ENCODE measurements around the gene PSG1. TPM values are rescaled to one million over a fixed set of nuclear protein-coding genes. Genes with fewer than 3 reads are reported as not detected.
"Not testable (repeated sequence)": the region's sequence is repeated elsewhere in the genome, so short reads cannot be mapped to it uniquely, and the experiment has no call there.

Gene PSG1
- polyA plus RNA-seq, 2 donors: not detected

DNA sequence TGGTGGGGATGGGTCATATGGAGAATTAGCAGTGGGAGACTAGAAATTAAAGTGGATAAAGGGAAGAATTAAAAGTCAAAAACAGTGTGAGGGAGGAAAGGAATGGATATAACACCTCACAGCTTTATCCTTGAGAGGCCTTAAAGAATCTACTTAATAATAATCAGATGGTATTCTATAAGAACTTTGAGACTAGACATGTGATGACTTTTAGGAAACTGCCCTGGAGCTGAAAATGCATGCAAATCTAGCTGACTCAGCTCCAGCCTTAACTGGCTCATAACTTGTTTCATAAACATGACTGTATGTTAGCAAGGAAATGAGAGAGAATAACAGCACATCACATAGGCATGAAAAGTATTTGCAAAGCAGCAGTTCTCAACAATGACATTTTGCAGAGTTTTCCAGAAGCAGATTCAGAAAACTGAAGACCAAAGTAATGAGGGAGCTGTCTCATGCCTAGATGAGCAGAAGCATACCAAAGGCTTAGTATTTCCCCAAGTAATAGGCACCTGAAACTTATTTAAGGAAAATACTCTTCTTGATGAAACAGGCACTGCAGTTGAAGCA lies 8.4 kb upstream of the PSG1 start:
- H3K36me3 ChIP-seq (ENCODE audit: control insufficient read depth in 2 of 2, insufficient read depth in 2 of 2, low read length in 1 of 2); H3K27ac ChIP-seq (ENCODE audit: low read depth in 2 of 2, low read length in 1 of 2); H3K27me3 ChIP-seq (ENCODE audit: control insufficient read depth in 1 of 2, insufficient read depth in 2 of 2, low read length in 2 of 2); H3K4me1 ChIP-seq (ENCODE audit: control insufficient read depth in 2 of 2, insufficient read depth in 2 of 2, low read length in 1 of 2); H3K9me3 ChIP-seq (ENCODE audit: control insufficient read depth in 2 of 2, insufficient read depth in 1 of 2, low read depth in 1 of 2, low read length in 1 of 2); H3K4me3 ChIP-seq (ENCODE audit: low read depth in 1 of 2, low read length in 2 of 2): not testable (repeated sequence)

- not testable (repeated sequence) for H3K27ac ChIP-seq (ENCODE audit: low read depth in 2 of 2, low read length in 1 of 2); H3K27me3 ChIP-seq (ENCODE audit: control insufficient read depth in 1 of 2, insufficient read depth in 2 of 2, low read length in 2 of 2); H3K4me1 ChIP-seq (ENCODE audit: control insufficient read depth in 2 of 2, insufficient read depth in 2 of 2, low read length in 1 of 2); H3K36me3 ChIP-seq (ENCODE audit: control insufficient read depth in 2 of 2, insufficient read depth in 2 of 2, low read length in 1 of 2); H3K9me3 ChIP-seq (ENCODE audit: control insufficient read depth in 2 of 2, insufficient read depth in 1 of 2, low read depth in 1 of 2, low read length in 1 of 2); H3K4me3 ChIP-seq (ENCODE audit: low read depth in 1 of 2, low read length in 2 of 2)
- 75 to 76% methylated on average over 2 of the region's 2 CpGs for WGBS, 2 donors
Observed at GRCh38 chr19:42882730-42883129, 3.2 kb upstream of the PSG1 start.

DNA sequence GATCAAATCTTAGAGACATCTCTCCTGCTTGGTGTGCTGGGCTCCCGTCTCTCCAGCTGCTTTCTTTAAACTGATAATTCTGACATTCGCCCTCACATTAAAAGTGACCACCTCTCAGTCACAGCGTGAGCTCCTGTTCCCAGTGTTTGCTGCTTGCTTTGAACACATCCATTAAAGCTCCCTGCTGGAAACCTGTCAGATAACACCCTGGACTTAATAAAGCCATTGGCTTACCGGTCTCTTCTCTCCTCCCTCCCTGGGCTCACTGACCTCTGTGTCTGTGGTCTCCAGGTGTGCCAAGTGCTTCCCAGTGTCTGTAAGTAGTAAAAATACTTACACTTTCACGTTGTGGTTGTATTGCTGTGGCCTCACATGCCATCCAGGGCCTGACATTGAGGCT lies 2.5 kb upstream of the PSG1 start:
- H3K27me3 ChIP-seq (ENCODE audit: control insufficient read depth in 1 of 2, insufficient read depth in 2 of 2, low read length in 2 of 2); H3K4me3 ChIP-seq (ENCODE audit: low read depth in 1 of 2, low read length in 2 of 2); H3K9me3 ChIP-seq (ENCODE audit: control insufficient read depth in 2 of 2, insufficient read depth in 1 of 2, low read depth in 1 of 2, low read length in 1 of 2); H3K27ac ChIP-seq (ENCODE audit: low read depth in 2 of 2, low read length in 1 of 2); H3K4me1 ChIP-seq (ENCODE audit: control insufficient read depth in 2 of 2, insufficient read depth in 2 of 2, low read length in 1 of 2); H3K36me3 ChIP-seq (ENCODE audit: control insufficient read depth in 2 of 2, insufficient read depth in 2 of 2, low read length in 1 of 2): not testable (repeated sequence)
- WGBS, 2 donors: 45 to 62% methylated on average over 5 of the region's 5 CpGs

GRCh38 chr19:42881279-42881678 lies 1.8 kb upstream of the PSG1 start:
- H3K36me3 ChIP-seq (ENCODE audit: control insufficient read depth in 2 of 2, insufficient read depth in 2 of 2, low read length in 1 of 2); H3K27ac ChIP-seq (ENCODE audit: low read depth in 2 of 2, low read length in 1 of 2); H3K4me3 ChIP-seq (ENCODE audit: low read depth in 1 of 2, low read length in 2 of 2); H3K27me3 ChIP-seq (ENCODE audit: control insufficient read depth in 1 of 2, insufficient read depth in 2 of 2, low read length in 2 of 2); H3K9me3 ChIP-seq (ENCODE audit: control insufficient read depth in 2 of 2, insufficient read depth in 1 of 2, low read depth in 1 of 2, low read length in 1 of 2); H3K4me1 ChIP-seq (ENCODE audit: control insufficient read depth in 2 of 2, insufficient read depth in 2 of 2, low read length in 1 of 2): not testable (repeated sequence)
- 55 to 62% methylated on average over 8 of the region's 8 CpGs for WGBS, 2 donors

DNA sequence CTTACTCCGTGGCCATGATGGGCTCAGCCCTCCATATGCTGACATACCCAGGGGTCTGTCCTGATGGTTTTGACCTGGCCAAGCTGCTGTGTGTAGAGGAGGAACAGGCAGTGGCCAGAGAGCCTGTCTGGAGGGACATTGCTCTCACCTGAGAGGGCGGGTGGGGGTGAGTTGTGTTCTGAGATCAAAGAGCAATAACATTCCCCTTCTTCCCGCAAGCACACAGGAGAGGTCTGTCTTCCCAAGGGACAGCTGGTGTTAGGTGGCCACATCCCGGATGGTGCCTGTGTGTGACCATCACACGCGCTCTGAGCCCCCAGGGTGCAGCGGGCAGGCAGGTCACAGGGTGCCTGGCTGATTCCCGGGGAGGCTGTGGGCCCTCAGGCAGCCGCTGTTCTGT lies 1.1 kb upstream of the PSG1 start:
- not testable (repeated sequence) for H3K4me1 ChIP-seq (ENCODE audit: control insufficient read depth in 2 of 2, insufficient read depth in 2 of 2, low read length in 1 of 2); H3K4me3 ChIP-seq (ENCODE audit: low read depth in 1 of 2, low read length in 2 of 2); H3K36me3 ChIP-seq (ENCODE audit: control insufficient read depth in 2 of 2, insufficient read depth in 2 of 2, low read length in 1 of 2); H3K9me3 ChIP-seq (ENCODE audit: control insufficient read depth in 2 of 2, insufficient read depth in 1 of 2, low read depth in 1 of 2, low read length in 1 of 2); H3K27ac ChIP-seq (ENCODE audit: low read depth in 2 of 2, low read length in 1 of 2); H3K27me3 ChIP-seq (ENCODE audit: control insufficient read depth in 1 of 2, insufficient read depth in 2 of 2, low read length in 2 of 2)
- WGBS, 2 donors: 80 to 91% methylated on average over 7 to 9 of the region's 9 CpGs

GRCh38 chr19:42876596-42876995 lies 2.9 kb downstream of the PSG1 start:
- H3K27me3 ChIP-seq (ENCODE audit: control insufficient read depth in 1 of 2, insufficient read depth in 2 of 2, low read length in 2 of 2); H3K9me3 ChIP-seq (ENCODE audit: control insufficient read depth in 2 of 2, insufficient read depth in 1 of 2, low read depth in 1 of 2, low read length in 1 of 2); H3K4me3 ChIP-seq (ENCODE audit: low read depth in 1 of 2, low read length in 2 of 2); H3K27ac ChIP-seq (ENCODE audit: low read depth in 2 of 2, low read length in 1 of 2); H3K4me1 ChIP-seq (ENCODE audit: control insufficient read depth in 2 of 2, insufficient read depth in 2 of 2, low read length in 1 of 2); H3K36me3 ChIP-seq (ENCODE audit: control insufficient read depth in 2 of 2, insufficient read depth in 2 of 2, low read length in 1 of 2): not testable (repeated sequence)

GRCh38 chr19:42875881-42876280 lies 3.6 kb downstream of the PSG1 start:
- H3K9me3 ChIP-seq (ENCODE audit: control insufficient read depth in 2 of 2, insufficient read depth in 1 of 2, low read depth in 1 of 2, low read length in 1 of 2); H3K27ac ChIP-seq (ENCODE audit: low read depth in 2 of 2, low read length in 1 of 2); H3K4me3 ChIP-seq (ENCODE audit: low read depth in 1 of 2, low read length in 2 of 2); H3K27me3 ChIP-seq (ENCODE audit: control insufficient read depth in 1 of 2, insufficient read depth in 2 of 2, low read length in 2 of 2); H3K4me1 ChIP-seq (ENCODE audit: control insufficient read depth in 2 of 2, insufficient read depth in 2 of 2, low read length in 1 of 2); H3K36me3 ChIP-seq (ENCODE audit: control insufficient read depth in 2 of 2, insufficient read depth in 2 of 2, low read length in 1 of 2): not testable (repeated sequence)
- WGBS, 2 donors: 29 to 30% methylated on average over 1 of the region's 1 CpG

DNA sequence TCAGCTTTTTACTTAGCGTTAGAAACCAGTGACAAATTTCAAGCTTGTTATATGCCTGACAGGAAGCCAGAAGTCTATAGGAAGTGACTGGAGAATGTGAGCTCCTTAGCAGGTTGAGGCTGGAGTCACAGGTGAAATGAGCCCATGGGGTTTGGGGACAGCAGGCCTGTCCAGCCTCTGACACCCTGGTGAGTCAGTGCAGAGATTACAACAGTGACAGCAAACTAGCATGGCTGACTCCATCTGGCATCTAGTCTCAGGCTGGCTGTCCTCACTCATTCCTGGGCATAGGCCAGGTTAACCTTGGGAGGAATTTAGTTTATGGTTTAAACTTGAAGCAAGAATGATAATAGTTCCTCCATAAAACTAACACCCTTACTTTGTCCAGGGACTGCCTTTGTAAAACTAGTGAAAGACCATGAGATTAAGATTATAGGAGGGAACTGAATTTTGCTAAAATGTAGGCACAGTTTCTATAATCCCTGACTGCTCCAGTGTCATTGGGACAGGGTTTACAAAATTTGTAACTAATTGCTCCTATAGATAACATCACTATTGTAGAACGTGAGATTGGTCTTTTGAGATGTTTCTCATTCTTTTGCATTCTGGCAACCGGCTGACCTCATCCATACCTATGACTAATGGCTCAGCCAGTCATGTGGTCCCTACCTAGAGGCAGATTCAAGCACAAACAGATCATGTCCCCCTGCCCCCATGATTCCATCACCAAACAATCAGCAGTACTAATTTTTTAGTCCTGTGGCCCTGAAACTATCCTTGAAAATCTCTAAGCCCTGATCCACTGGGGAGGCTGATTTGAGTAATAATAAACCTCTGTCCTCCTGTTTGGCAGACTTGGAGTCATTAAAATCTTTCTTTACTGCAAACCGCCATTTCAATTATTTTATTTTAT lies 4.4 kb downstream of the PSG1 start:
- H3K27ac ChIP-seq (ENCODE audit: low read depth in 2 of 2, low read length in 1 of 2); H3K9me3 ChIP-seq (ENCODE audit: control insufficient read depth in 2 of 2, insufficient read depth in 1 of 2, low read depth in 1 of 2, low read length in 1 of 2); H3K4me1 ChIP-seq (ENCODE audit: control insufficient read depth in 2 of 2, insufficient read depth in 2 of 2, low read length in 1 of 2); H3K36me3 ChIP-seq (ENCODE audit: control insufficient read depth in 2 of 2, insufficient read depth in 2 of 2, low read length in 1 of 2); H3K27me3 ChIP-seq (ENCODE audit: control insufficient read depth in 1 of 2, insufficient read depth in 2 of 2, low read length in 2 of 2); H3K4me3 ChIP-seq (ENCODE audit: low read depth in 1 of 2, low read length in 2 of 2): not testable (repeated sequence)
- 64 to 66% methylated on average over 4 of the region's 4 CpGs for WGBS, 2 donors

DNA sequence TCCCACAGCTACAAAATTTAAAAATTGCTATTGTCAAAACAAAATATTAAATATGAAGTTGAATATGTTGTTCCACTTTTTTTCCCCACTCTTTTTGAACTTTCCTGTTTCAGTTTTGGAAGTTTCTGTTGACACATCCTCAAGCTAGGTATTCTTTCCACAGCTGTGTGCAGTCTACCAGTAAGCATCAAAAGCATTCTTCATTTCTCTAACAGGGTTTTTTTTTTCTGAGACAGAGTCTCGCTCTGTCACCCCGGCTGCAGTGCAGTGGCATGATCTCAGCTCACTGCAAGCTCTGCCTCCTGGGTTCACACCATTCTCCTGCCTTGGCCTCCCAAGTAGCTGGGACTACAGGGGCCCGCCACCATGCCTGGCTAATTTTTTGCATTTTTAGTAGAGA lies 5.4 kb downstream of the PSG1 start:
- WGBS, 2 donors: 86 to 90% methylated on average over 3 of the region's 3 CpGs

GRCh38 chr19:42872608-42873007 lies 6.9 kb downstream of the PSG1 start:
- Histone ChIP-seq H3K27ac (ENCODE audit: low read depth in 2 of 2, low read length in 1 of 2) (no peak overlapping the region), H3K4me3 (ENCODE audit: low read depth in 1 of 2, low read length in 2 of 2) (no peak overlapping the region), H3K4me1 (ENCODE audit: control insufficient read depth in 2 of 2, insufficient read depth in 2 of 2, low read length in 1 of 2) (no peaks in the 10 kb centered on the region), H3K27me3 (ENCODE audit: control insufficient read depth in 1 of 2, insufficient read depth in 2 of 2, low read length in 2 of 2) (no peaks in the 10 kb centered on the region), H3K36me3 (ENCODE audit: control insufficient read depth in 2 of 2, insufficient read depth in 2 of 2, low read length in 1 of 2) (no peaks in the 10 kb centered on the region), H3K9me3 (ENCODE audit: control insufficient read depth in 2 of 2, insufficient read depth in 1 of 2, low read depth in 1 of 2, low read length in 1 of 2) (no peaks in the 10 kb centered on the region)
- 60 to 63% methylated on average over 3 of the region's 3 CpGs for WGBS, 2 donors

More for the DNA sequence above, 5.4 kb downstream of the PSG1 start:
- H3K27me3 ChIP-seq (ENCODE audit: control insufficient read depth in 1 of 2, insufficient read depth in 2 of 2, low read length in 2 of 2); H3K36me3 ChIP-seq (ENCODE audit: control insufficient read depth in 2 of 2, insufficient read depth in 2 of 2, low read length in 1 of 2); H3K9me3 ChIP-seq (ENCODE audit: control insufficient read depth in 2 of 2, insufficient read depth in 1 of 2, low read depth in 1 of 2, low read length in 1 of 2); H3K4me1 ChIP-seq (ENCODE audit: control insufficient read depth in 2 of 2, insufficient read depth in 2 of 2, low read length in 1 of 2); H3K4me3 ChIP-seq (ENCODE audit: low read depth in 1 of 2, low read length in 2 of 2); H3K27ac ChIP-seq (ENCODE audit: low read depth in 2 of 2, low read length in 1 of 2): not testable (repeated sequence)

Measured in esophagus (tissue), 2 donors.